ENCODE results near the gene GNG12. TPM values are rescaled to one million over a fixed set of nuclear protein-coding genes. Genes with fewer than 3 reads are reported as not detected.
A peak's percentile ranks its signal among the peaks of the same experiment; 100 is the strongest.

The GNG12 gene
- total RNA-seq, 1 experiment from 2014 or later: 12.5 TPM

- intact Hi-C loops (cut with micrococcal nuclease; ENCODE audit: unreplicated experiment): loop anchor here (1.0 to 10.0 kb wide), 3 partner anchors 84 to 313 kb away; no protein-coding TSS in a partner anchor
- no peaks in the 10 kb centered on the region for H3K36me3 Mint-ChIP-seq (ENCODE audit: insufficient read depth, unreplicated experiment)
- Histone ChIP-seq H3K4me3 (ENCODE audit: low read depth, low read length) (no peak overlapping the region), H3K36me3 (ENCODE audit: control insufficient read depth, insufficient read depth, low read length) (no peaks in the 10 kb centered on the region), H3K9me3 (no peaks in the 10 kb centered on the region), H3K27me3 (replicated peaks; ENCODE audit: control insufficient read depth, insufficient read depth, low read length) (no peaks in the 10 kb centered on the region), H3K4me1 (no peaks in the 10 kb centered on the region)
- H3K4me1 Mint-ChIP-seq (ENCODE audit: low read depth, unreplicated experiment): no peaks in the 10 kb centered on the region
- POLR2A ChIA-PET: interaction anchor here (0.6 kb wide), 1 partner anchor 488 kb away, joined by 7 read pairs; no protein-coding TSS in a partner anchor
- H3K4me3 Mint-ChIP-seq (ENCODE audit: unreplicated experiment): no peak overlapping the region
- no peak for TF ChIP-seq CTCF (IDR thresholded peaks at IDR 0.05; ENCODE audit: insufficient read depth in 1 of 2, low read depth in 1 of 2, low read length in 1 of 2, severe bottlenecking in 1 of 2, unreplicated experiment in 1 of 2)
- BruUV-seq (replicated peaks): no TSS peak
- CTCF ChIA-PET: interaction anchor here (0.5 to 1.6 kb wide), 5 partner anchors 84 to 266 kb away, joined by 3 to 13 read pairs (median 4); no protein-coding TSS in a partner anchor
- DNase-seq: no peak
- no peaks in the 10 kb centered on the region for H3K9me3 Mint-ChIP-seq (ENCODE audit: unreplicated experiment)
- H3K27me3 Mint-ChIP-seq (ENCODE audit: insufficient read depth, unreplicated experiment): peaks cover 8% of the 10 kb centered on the region
- H3K27ac Mint-ChIP-seq (ENCODE audit: unreplicated experiment): no peak overlapping the region
Measured at GRCh38 chr1:67850611-67851075, 17.4 kb upstream of the GNG12 start.

- no TSS peak for BruUV-seq (replicated peaks)
- ChIA-PET CTCF (interaction anchor here (0.5 to 1.6 kb wide), 7 partner anchors 79 to 267 kb away, joined by 3 to 13 read pairs (median 4); no protein-coding TSS in a partner anchor), POLR2A (no interaction called here)
- peak in 1 of 2 experiments; percentile 22 for DNase-seq
- Mint-ChIP-seq H3K9me3 (ENCODE audit: unreplicated experiment) (no peaks in the 10 kb centered on the region), H3K36me3 (ENCODE audit: insufficient read depth, unreplicated experiment) (no peaks in the 10 kb centered on the region), H3K4me1 (ENCODE audit: low read depth, unreplicated experiment) (no peaks in the 10 kb centered on the region), H3K27me3 (ENCODE audit: insufficient read depth, unreplicated experiment) (peaks cover 5% of the 10 kb centered on the region), H3K4me3 (ENCODE audit: unreplicated experiment) (no peak overlapping the region), H3K27ac (ENCODE audit: unreplicated experiment) (no peak overlapping the region)
- Histone ChIP-seq H3K27me3 (replicated peaks; ENCODE audit: control insufficient read depth, insufficient read depth, low read length) (no peaks in the 10 kb centered on the region), H3K36me3 (ENCODE audit: control insufficient read depth, insufficient read depth, low read length) (no peaks in the 10 kb centered on the region), H3K4me3 (ENCODE audit: low read depth, low read length) (no peak overlapping the region), H3K9me3 (no peaks in the 10 kb centered on the region), H3K4me1 (no peaks in the 10 kb centered on the region)
- peak; percentile 10 to 38 for TF ChIP-seq CTCF (IDR thresholded peaks at IDR 0.05; ENCODE audit: insufficient read depth in 1 of 2, low read depth in 1 of 2, low read length in 1 of 2, severe bottlenecking in 1 of 2, unreplicated experiment in 1 of 2)
- intact Hi-C loops (cut with micrococcal nuclease; ENCODE audit: unreplicated experiment): loop anchor here (1.0 to 10.0 kb wide), 3 partner anchors 84 to 313 kb away; no protein-coding TSS in a partner anchor
Measured at GRCh38 chr1:67850151-67850551, 16.9 kb upstream of the GNG12 start.

GRCh38 chr1:67847466-67847865 is 14.2 kb upstream of the GNG12 start:
- ChIA-PET POLR2A (no interaction called here), CTCF (no interaction called here)
- BruUV-seq (replicated peaks): no TSS peak

More at GRCh38 chr1:67847466-67847865, 14.2 kb upstream of the GNG12 start:
- Mint-ChIP-seq H3K27ac (ENCODE audit: unreplicated experiment) (no peak overlapping the region), H3K4me3 (ENCODE audit: unreplicated experiment) (no peak overlapping the region), H3K4me1 (ENCODE audit: low read depth, unreplicated experiment) (no peaks in the 10 kb centered on the region), H3K36me3 (ENCODE audit: insufficient read depth, unreplicated experiment) (no peaks in the 10 kb centered on the region), H3K27me3 (ENCODE audit: insufficient read depth, unreplicated experiment) (peaks cover 5% of the 10 kb centered on the region), H3K9me3 (ENCODE audit: unreplicated experiment) (no peaks in the 10 kb centered on the region)
- H3K4me3 ChIP-seq (ENCODE audit: low read depth, low read length): no peak overlapping the region
- H3K9me3 ChIP-seq: no peaks in the 10 kb centered on the region
- no peak for DNase-seq
- intact Hi-C loops (cut with micrococcal nuclease; ENCODE audit: unreplicated experiment): no loop called here
- H3K27me3 ChIP-seq (replicated peaks; ENCODE audit: control insufficient read depth, insufficient read depth, low read length): no peaks in the 10 kb centered on the region
- H3K36me3 ChIP-seq (ENCODE audit: control insufficient read depth, insufficient read depth, low read length): no peaks in the 10 kb centered on the region
- TF ChIP-seq CTCF (IDR thresholded peaks at IDR 0.05; ENCODE audit: insufficient read depth in 1 of 2, low read depth in 1 of 2, low read length in 1 of 2, severe bottlenecking in 1 of 2, unreplicated experiment in 1 of 2): no peak
- no peaks in the 10 kb centered on the region for H3K4me1 ChIP-seq
